OCI-LY1 (cell line): ENCODE results near the gene HOXD8.

Experiments used
- H2AFZ ChIP-seq: fragments of 200-600 bp; sonication (generic), shearing (Covaris generic); 2 replicates; pipeline ENCODE4 v1.6.0; 2014; ENCODE audit warnings: antibody characterized with exemption, mild to moderate bottlenecking, low read length
- H3F3A ChIP-seq: fragments of 200-600 bp; sonication (generic), shearing (Covaris generic); 2 replicates; pipeline ENCODE4 v1.6.0; 2014; ENCODE audit warnings: mild to moderate bottlenecking, antibody characterized with exemption, low read length, moderate library complexity; ENCODE audit not compliant: insufficient read depth
- H3K27ac ChIP-seq: fragments of 200-600 bp; sonication (generic); 2 replicates; pipeline ENCODE4 v1.5.1; 2014; ENCODE audit warnings: low read length, mixed run types, mild to moderate bottlenecking, low read depth; ENCODE audit not compliant: poor library complexity, severe bottlenecking
- H3K27me3 ChIP-seq: fragments of 200-600 bp; sonication (generic); 2 replicates; pipeline ENCODE4 v1.6.0; 2014; ENCODE audit warnings: antibody characterized with exemption, mild to moderate bottlenecking, low read length, moderate library complexity; ENCODE audit not compliant: insufficient read depth
- H3K36me3 ChIP-seq: fragments of 200-600 bp; sonication (generic); 2 replicates; pipeline ENCODE4 v1.6.1; 2014; ENCODE audit warnings: mild to moderate bottlenecking, antibody characterized with exemption, low read length, moderate library complexity, mixed read lengths; ENCODE audit not compliant: insufficient read depth
- H3K4me1 ChIP-seq: fragments of 200-600 bp; sonication (generic); 2 replicates; pipeline ENCODE4 v1.5.1; 2014; ENCODE audit warnings: mild to moderate bottlenecking, low read length, moderate library complexity; ENCODE audit not compliant: insufficient read depth, severe bottlenecking
- H3K4me2 ChIP-seq: fragments of 200-600 bp; sonication (generic), shearing (Covaris generic); 2 replicates; pipeline ENCODE4 v1.6.1; 2014; ENCODE audit warnings: low read length
- H3K4me3 ChIP-seq: fragments of 200-600 bp; sonication (generic); 2 replicates; pipeline ENCODE4 v1.5.1; 2014; ENCODE audit warnings: low read length, low read depth, mild to moderate bottlenecking, mixed read lengths; ENCODE audit not compliant: poor library complexity, severe bottlenecking
- H3K79me2 ChIP-seq: fragments of 200-600 bp; shearing (Covaris generic); 2 replicates; pipeline ENCODE4 v1.6.1; 2016; ENCODE audit warnings: mixed run types, low read length, mixed read lengths; ENCODE audit not compliant: insufficient read depth
- H3K9ac ChIP-seq: fragments of 200-600 bp; sonication (generic), shearing (Covaris generic); 2 replicates; pipeline ENCODE4 v1.6.1; 2014; ENCODE audit warnings: mild to moderate bottlenecking, low read length, mixed read lengths
- H3K9me2 ChIP-seq: fragments of 200-600 bp; sonication (generic), shearing (Covaris generic); 2 replicates; pipeline ENCODE4 v1.6.1; 2014; ENCODE audit warnings: low read depth, mild to moderate bottlenecking, low read length, mixed read lengths
- H3K9me3 ChIP-seq: fragments of 200-600 bp; shearing (Covaris generic); 2 replicates; pipeline ENCODE4 v1.6.1; 2014; ENCODE audit warnings: low read length, mixed read lengths
- H4K20me1 ChIP-seq: fragments of 200-600 bp; sonication (generic), shearing (Covaris generic); 2 replicates; pipeline ENCODE4 v1.6.0; 2016; ENCODE audit warnings: mild to moderate bottlenecking, low read length; ENCODE audit not compliant: insufficient read depth
- CTCF ChIP-seq: fragments of 200-600 bp; sonication (generic), shearing (Covaris generic); IDR thresholded peaks from 2 replicates; pipeline ENCODE4 v1.5.1; 2017; ENCODE audit warnings: mild to moderate bottlenecking, antibody characterized with exemption, low read length, moderate library complexity, mixed read lengths
- EZH2 ChIP-seq: fragments of 200-600 bp; sonication (generic), shearing (Covaris generic); IDR thresholded peaks from 2 replicates; pipeline ENCODE4 v1.8.0; 2017; ENCODE audit warnings: borderline replicate concordance, mixed run types, mild to moderate bottlenecking, antibody characterized with exemption, low read length, moderate library complexity, mixed read lengths

HOXD8 gene

DNA sequence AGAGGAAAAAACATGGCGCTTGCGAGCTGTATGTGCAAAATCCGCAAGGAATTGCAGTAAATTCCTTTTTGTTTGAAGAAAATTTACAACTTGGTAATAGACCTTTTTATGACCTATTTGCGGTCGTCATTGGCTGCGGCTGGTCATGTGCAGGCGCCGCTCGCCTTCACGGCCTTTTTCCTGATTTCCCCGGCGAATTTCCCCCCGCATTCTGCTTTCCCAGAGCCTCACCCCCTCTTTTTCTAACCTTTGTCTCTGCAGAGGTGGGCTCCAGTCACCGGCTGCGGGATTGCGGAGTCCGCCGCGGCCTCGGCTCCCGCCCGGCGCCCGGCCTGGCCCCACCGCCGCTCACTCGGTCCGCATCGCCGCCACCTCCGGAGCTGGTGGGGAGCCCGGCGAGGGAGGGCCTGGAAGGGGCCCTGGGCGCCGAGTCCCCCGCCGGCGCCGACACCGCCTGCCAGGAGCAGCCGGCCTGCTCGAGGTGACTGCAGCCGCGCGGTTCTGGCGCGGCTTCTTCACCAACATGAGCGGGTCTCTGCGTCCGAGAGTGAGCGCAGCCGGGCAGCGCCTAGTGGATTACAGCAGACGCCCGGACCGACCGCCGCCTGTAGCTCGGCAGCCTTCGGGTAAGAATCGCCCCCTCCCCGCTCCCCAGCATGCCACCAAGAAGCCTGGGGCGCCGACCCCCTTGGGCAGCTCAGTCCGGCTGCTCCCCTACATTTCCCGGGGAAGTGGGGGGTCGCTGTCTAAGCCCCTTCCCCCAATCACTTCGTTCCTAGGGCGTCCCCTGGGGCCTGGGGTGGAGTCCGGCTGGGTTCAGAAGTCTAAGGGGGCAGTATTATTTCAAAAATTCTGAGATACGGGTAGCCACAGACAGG, 7.1 kb downstream of the HOXD8 start:
- Histone ChIP-seq H4K20me1 (no peaks in the 10 kb centered on the region), H2AFZ (no peak overlapping the region), H3K4me3 (no peak overlapping the region), H3K4me1 (peaks cover 5% of the 10 kb centered on the region), H3K9me2 (no peaks in the 10 kb centered on the region), H3F3A (no peaks in the 10 kb centered on the region), H3K36me3 (no peaks in the 10 kb centered on the region), H3K27me3 (no peaks in the 10 kb centered on the region), H3K4me2 (no peak overlapping the region), H3K9ac (no peak overlapping the region), H3K27ac (no peak overlapping the region), H3K9me3 (no peaks in the 10 kb centered on the region), H3K79me2 (no peaks in the 10 kb centered on the region)
- TF ChIP-seq EZH2 (no peak), CTCF (no peak)

- Histone ChIP-seq H3K9ac (no peak overlapping the region), H3K9me3 (no peaks in the 10 kb centered on the region), H3K36me3 (no peaks in the 10 kb centered on the region), H3K4me2 (no peak overlapping the region), H3F3A (no peaks in the 10 kb centered on the region), H3K79me2 (no peaks in the 10 kb centered on the region), H3K27me3 (no peaks in the 10 kb centered on the region), H3K9me2 (no peaks in the 10 kb centered on the region), H3K4me1 (peaks cover 5% of the 10 kb centered on the region), H4K20me1 (no peaks in the 10 kb centered on the region), H3K4me3 (no peak overlapping the region), H3K27ac (no peak overlapping the region), H2AFZ (no peak overlapping the region)
- no peak for TF ChIP-seq EZH2
- TF ChIP-seq CTCF = no peak
Measured at GRCh38 chr2:176137252-176137580, 7.7 kb downstream of the HOXD8 start.

GRCh38 chr2:176137906-176138305, 8.4 kb downstream of the HOXD8 start:
- no peaks in the 10 kb centered on the region for H4K20me1 ChIP-seq
- no peaks in the 10 kb centered on the region for H3F3A ChIP-seq
- no peaks in the 10 kb centered on the region for H3K27me3 ChIP-seq
- H3K9me3 ChIP-seq = no peaks in the 10 kb centered on the region
- no peak for TF ChIP-seq CTCF
- peaks cover 5% of the 10 kb centered on the region for H3K4me1 ChIP-seq
- no peak overlapping the region for H3K4me3 ChIP-seq
- no peak overlapping the region for H2AFZ ChIP-seq
- no peak overlapping the region for H3K4me2 ChIP-seq
- no peaks in the 10 kb centered on the region for H3K79me2 ChIP-seq
- H3K36me3 ChIP-seq = no peaks in the 10 kb centered on the region
- no peaks in the 10 kb centered on the region for H3K9me2 ChIP-seq
- no peak overlapping the region for H3K27ac ChIP-seq
- H3K9ac ChIP-seq = no peak overlapping the region
